Measurements from ENCODE around the gene DYRK1A.
A peak's percentile ranks its signal among the peaks of the same experiment; 100 is the strongest.

The DYRK1A gene

GRCh38 chr21:37367336-37367702 is 746 bp downstream of the DYRK1A start:
- Histone ChIP-seq H3K4me2 (ENCODE audit: low read depth, low read length, poor library complexity, severe bottlenecking) (no peak overlapping the region), H3K79me2 (ENCODE audit: insufficient read depth, low read length) (peaks cover 76% of the 10 kb centered on the region), H3K9ac (ENCODE audit: low read depth, low read length, poor library complexity, severe bottlenecking) (peak overlapping the region; percentile 97), H3F3A (ENCODE audit: low read depth) (peaks cover 9% of the 10 kb centered on the region; the same call in 1 of the 2 replicates), H3K36me3 (ENCODE audit: insufficient read depth, low read length) (no peaks in the 10 kb centered on the region), H4K20me1 (ENCODE audit: insufficient read depth, low read length, poor library complexity, severe bottlenecking) (peaks cover 42% of the 10 kb centered on the region), H2AFZ (ENCODE audit: low read length) (no peak overlapping the region), H3K4me3 (ENCODE audit: low read length, poor library complexity, severe bottlenecking) (peak overlapping the region; percentile 98), H3K9me2 (replicated peaks; ENCODE audit: low read depth, low read length) (no peaks in the 10 kb centered on the region), H3K9me3 (ENCODE audit: insufficient read depth, low read depth, low read length) (no peaks in the 10 kb centered on the region), H3K4me1 (ENCODE audit: insufficient read depth, low read length, poor library complexity, severe bottlenecking) (peaks cover 45% of the 10 kb centered on the region), H3K27me3 (ENCODE audit: insufficient read depth, low read length, poor library complexity, severe bottlenecking) (peaks cover 9% of the 10 kb centered on the region)
- TF ChIP-seq CTCF (conservative IDR thresholded peaks at IDR 0.05; ENCODE audit: low read length): no peak
- no peak for TF ChIP-seq EZH2phosphoT487 (IDR thresholded peaks at IDR 0.05; ENCODE audit: borderline replicate concordance)

GRCh38 chr21:37367703-37368540 is 1.3 kb downstream of the DYRK1A start:
- Histone ChIP-seq H3K9me2 (replicated peaks; ENCODE audit: low read depth, low read length) (no peaks in the 10 kb centered on the region), H3K4me3 (ENCODE audit: low read length, poor library complexity, severe bottlenecking) (peak overlapping the region; percentile 98), H4K20me1 (ENCODE audit: insufficient read depth, low read length, poor library complexity, severe bottlenecking) (peaks cover 48% of the 10 kb centered on the region), H3F3A (ENCODE audit: low read depth) (peaks cover 9% of the 10 kb centered on the region; the same call in 1 of the 2 replicates), H3K27me3 (ENCODE audit: insufficient read depth, low read length, poor library complexity, severe bottlenecking) (peaks cover 9% of the 10 kb centered on the region), H3K79me2 (ENCODE audit: insufficient read depth, low read length) (peaks cover 82% of the 10 kb centered on the region), H3K9me3 (ENCODE audit: insufficient read depth, low read depth, low read length) (no peaks in the 10 kb centered on the region), H3K9ac (ENCODE audit: low read depth, low read length, poor library complexity, severe bottlenecking) (peak overlapping the region; percentile 97), H3K4me1 (ENCODE audit: insufficient read depth, low read length, poor library complexity, severe bottlenecking) (peaks cover 50% of the 10 kb centered on the region), H2AFZ (ENCODE audit: low read length) (no peak overlapping the region), H3K4me2 (ENCODE audit: low read depth, low read length, poor library complexity, severe bottlenecking) (peak overlapping the region; percentile 88), H3K36me3 (ENCODE audit: insufficient read depth, low read length) (no peaks in the 10 kb centered on the region)
- TF ChIP-seq CTCF (conservative IDR thresholded peaks at IDR 0.05; ENCODE audit: low read length) (no peak), EZH2phosphoT487 (IDR thresholded peaks at IDR 0.05; ENCODE audit: borderline replicate concordance) (no peak)

- Histone ChIP-seq H3K4me1 (ENCODE audit: insufficient read depth, low read length, poor library complexity, severe bottlenecking) (peaks cover 57% of the 10 kb centered on the region), H4K20me1 (ENCODE audit: insufficient read depth, low read length, poor library complexity, severe bottlenecking) (peaks cover 56% of the 10 kb centered on the region)
Observed at GRCh38 chr21:37368541-37369279, 2.1 kb downstream of the DYRK1A start.

More at GRCh38 chr21:37368541-37369279, 2.1 kb downstream of the DYRK1A start:
- Histone ChIP-seq H3K9me3 (ENCODE audit: insufficient read depth, low read depth, low read length) (no peaks in the 10 kb centered on the region), H3K79me2 (ENCODE audit: insufficient read depth, low read length) (peaks cover 85% of the 10 kb centered on the region), H2AFZ (ENCODE audit: low read length) (no peak overlapping the region), H3K9ac (ENCODE audit: low read depth, low read length, poor library complexity, severe bottlenecking) (peak overlapping the region; percentile 97), H3K4me2 (ENCODE audit: low read depth, low read length, poor library complexity, severe bottlenecking) (peak overlapping the region; percentile 88), H3K9me2 (replicated peaks; ENCODE audit: low read depth, low read length) (no peaks in the 10 kb centered on the region), H3K27me3 (ENCODE audit: insufficient read depth, low read length, poor library complexity, severe bottlenecking) (peaks cover 9% of the 10 kb centered on the region), H3K36me3 (ENCODE audit: insufficient read depth, low read length) (no peaks in the 10 kb centered on the region), H3F3A (ENCODE audit: low read depth) (peaks cover 9% of the 10 kb centered on the region; the same call in 1 of the 2 replicates), H3K4me3 (ENCODE audit: low read length, poor library complexity, severe bottlenecking) (peak overlapping the region; percentile 98)
- TF ChIP-seq CTCF (conservative IDR thresholded peaks at IDR 0.05; ENCODE audit: low read length): no peak
